PFSK-1 (cell line): Measurements from ENCODE around the gene MYCT1.

Source experiments
- FOXP2 ChIP-seq: optimal IDR thresholded peaks from 2 replicates; pipeline ENCODE3; 2011; ENCODE audit warnings: borderline replicate concordance, control low read depth, inconsistent platforms; ENCODE audit not compliant: insufficient read depth; ENCODE audit errors: extremely low read length, extremely low read depth
- TAF1 ChIP-seq: IDR thresholded peaks from 2 replicates; pipeline ENCODE4 v1.6.1; 2012; ENCODE audit warnings: low read length, control low read depth, borderline replicate concordance; ENCODE audit not compliant: insufficient read depth
- TF ChIP-seq, protein P1 (sequence below), 2 experiments: IDR thresholded peaks; 2 replicates each; pipeline versions ENCODE4 v1.6.1 to v1.8.0; 2011 to 2012; ENCODE audit warnings: low read depth in 2 of 2, low read length in 2 of 2, control low read depth in 1 of 2, inconsistent platforms in 1 of 2, mild to moderate bottlenecking in 1 of 2, moderate library complexity in 1 of 2; ENCODE audit not compliant: insufficient read depth in 1 of 2

DNA sequence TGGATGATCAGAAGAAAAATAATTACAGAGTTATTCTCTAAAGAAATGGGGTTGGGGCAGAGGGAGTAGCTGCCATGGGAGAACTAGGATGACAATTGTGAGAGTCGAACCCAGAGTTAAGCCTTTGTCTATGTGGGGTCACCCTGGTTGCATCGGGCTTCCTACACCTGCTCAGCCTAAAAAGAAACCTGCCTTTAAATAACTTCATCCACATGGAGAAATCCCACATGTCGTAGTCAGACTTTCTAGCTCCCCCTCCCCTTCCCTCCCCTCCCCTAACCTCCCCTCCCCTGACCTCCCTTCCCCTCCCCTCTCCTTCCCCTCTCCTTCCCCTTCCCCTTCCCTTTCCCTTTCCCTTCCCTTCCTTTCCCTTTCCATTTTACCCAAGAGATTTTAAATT, 67.6 kb downstream of the MYCT1 start:
- TF ChIP-seq, protein P1, sequence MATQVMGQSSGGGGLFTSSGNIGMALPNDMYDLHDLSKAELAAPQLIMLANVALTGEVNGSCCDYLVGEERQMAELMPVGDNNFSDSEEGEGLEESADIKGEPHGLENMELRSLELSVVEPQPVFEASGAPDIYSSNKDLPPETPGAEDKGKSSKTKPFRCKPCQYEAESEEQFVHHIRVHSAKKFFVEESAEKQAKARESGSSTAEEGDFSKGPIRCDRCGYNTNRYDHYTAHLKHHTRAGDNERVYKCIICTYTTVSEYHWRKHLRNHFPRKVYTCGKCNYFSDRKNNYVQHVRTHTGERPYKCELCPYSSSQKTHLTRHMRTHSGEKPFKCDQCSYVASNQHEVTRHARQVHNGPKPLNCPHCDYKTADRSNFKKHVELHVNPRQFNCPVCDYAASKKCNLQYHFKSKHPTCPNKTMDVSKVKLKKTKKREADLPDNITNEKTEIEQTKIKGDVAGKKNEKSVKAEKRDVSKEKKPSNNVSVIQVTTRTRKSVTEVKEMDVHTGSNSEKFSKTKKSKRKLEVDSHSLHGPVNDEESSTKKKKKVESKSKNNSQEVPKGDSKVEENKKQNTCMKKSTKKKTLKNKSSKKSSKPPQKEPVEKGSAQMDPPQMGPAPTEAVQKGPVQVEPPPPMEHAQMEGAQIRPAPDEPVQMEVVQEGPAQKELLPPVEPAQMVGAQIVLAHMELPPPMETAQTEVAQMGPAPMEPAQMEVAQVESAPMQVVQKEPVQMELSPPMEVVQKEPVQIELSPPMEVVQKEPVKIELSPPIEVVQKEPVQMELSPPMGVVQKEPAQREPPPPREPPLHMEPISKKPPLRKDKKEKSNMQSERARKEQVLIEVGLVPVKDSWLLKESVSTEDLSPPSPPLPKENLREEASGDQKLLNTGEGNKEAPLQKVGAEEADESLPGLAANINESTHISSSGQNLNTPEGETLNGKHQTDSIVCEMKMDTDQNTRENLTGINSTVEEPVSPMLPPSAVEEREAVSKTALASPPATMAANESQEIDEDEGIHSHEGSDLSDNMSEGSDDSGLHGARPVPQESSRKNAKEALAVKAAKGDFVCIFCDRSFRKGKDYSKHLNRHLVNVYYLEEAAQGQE (IDR thresholded peaks at IDR 0.05; ENCODE audit: insufficient read depth in 1 of 2, low read depth in 2 of 2, low read length in 2 of 2) = no peak
- TF ChIP-seq FOXP2 (no peak), TAF1 (no peak)
